ENCODE results near the gene HM13. TPM values are rescaled to one million over a fixed set of nuclear protein-coding genes. Genes with fewer than 3 reads are reported as not detected.
A peak's percentile ranks its signal among the peaks of the same experiment; 100 is the strongest.
"Not testable (repeated sequence)": the region's sequence is repeated elsewhere in the genome, so short reads cannot be mapped to it uniquely, and the experiment has no call there.

The HM13 gene
- total RNA-seq (100 to 1,000 TPM; 153 to 167 TPM), polyA plus RNA-seq (166 TPM)

- Mint-ChIP-seq H3K4me3 (peak within 1 kb of the TSS in 2 of 7 donors; percentile 57 to 83), H3K4me1 (peaks cover 10 to 13% (median 13%) of the 10 kb centered on the region in 3 donors), H3K27me3 (peaks cover 0 to 3% of the 10 kb centered on the region in 2 donors), H3K27ac (peak within 1 kb of the TSS in 7 of 8 donors; percentile 66 to 94 (median 91)), H3K36me3 (peaks cover 0 to 7% (median 2%) of the 10 kb centered on the region in 3 donors), H3K9me3 (no peaks in the 10 kb centered on the region)
- peak within 1 kb of the TSS; percentile 91 for H3K27ac ChIP-seq (ENCODE audit: low read depth, low read length)
- H3K9me3 ChIP-seq (ENCODE audit: low read length) = no peaks in the 10 kb centered on the region
- CTCF ChIA-PET = interaction anchor here (0.7 to 1.7 kb wide), 5 partner anchors 12 to 160 kb away, joined by 3 to 11 read pairs (median 6); no protein-coding TSS in a partner anchor
- H3K36me3 ChIP-seq (ENCODE audit: insufficient read depth, low read length) = peaks cover 8% of the 10 kb centered on the region
- peaks cover 39% of the 10 kb centered on the region for H3K4me1 ChIP-seq (ENCODE audit: insufficient read depth, low read length)
- peak within 1 kb of the TSS; percentile 98 for H3K4me3 ChIP-seq (ENCODE audit: low read length)
- DNase-seq = peak; percentile 85 to 93 (median 86)
- no peaks in the 10 kb centered on the region for H3K27me3 ChIP-seq (ENCODE audit: insufficient read depth, low read length, poor library complexity, severe bottlenecking)
- POLR2A ChIA-PET = interaction anchor here (0.5 kb wide), 1 partner anchor 59 kb away, joined by 8 read pairs; no protein-coding TSS in a partner anchor
Measured at GRCh38 chr20:31514154-31515071, at the start of gene HM13. Gene HM13, plus strand, starts transcription at chr20:31514442. Its CDS starts 110 bp downstream, at chr20:31514552.

GRCh38 chr20:31470946-31471345, 43.3 kb upstream of the HM13 start:
- H3K27me3 ChIP-seq (ENCODE audit: insufficient read depth, low read length, poor library complexity, severe bottlenecking); H3K4me3 ChIP-seq (ENCODE audit: low read length); POLR2A ChIA-PET; H3K36me3 Mint-ChIP-seq; DNase-seq; H3K36me3 ChIP-seq (ENCODE audit: insufficient read depth, low read length); H3K4me3 Mint-ChIP-seq; H3K4me1 ChIP-seq (ENCODE audit: insufficient read depth, low read length); CTCF ChIA-PET; H3K27ac ChIP-seq (ENCODE audit: low read depth, low read length); H3K27ac Mint-ChIP-seq; H3K9me3 ChIP-seq (ENCODE audit: low read length); H3K9me3 Mint-ChIP-seq: not testable (repeated sequence)
- Mint-ChIP-seq H3K4me1 (peaks cover 10 to 11% (median 10%) of the 10 kb centered on the region in 3 donors), H3K27me3 (peaks cover 18 to 28% of the 10 kb centered on the region in 2 donors)

GRCh38 chr20:31472395-31473330, 41.6 kb upstream of the HM13 start:
- no peak overlapping the region for H3K27ac ChIP-seq (ENCODE audit: low read depth, low read length)
- no peaks in the 10 kb centered on the region for H3K27me3 ChIP-seq (ENCODE audit: insufficient read depth, low read length, poor library complexity, severe bottlenecking)
- Mint-ChIP-seq H3K9me3 (peaks cover 0 to 4% (median 0%) of the 10 kb centered on the region in 5 donors), H3K36me3 (no peaks in the 10 kb centered on the region), H3K4me3 (no peak overlapping the region), H3K4me1 (peaks cover 10 to 11% (median 10%) of the 10 kb centered on the region in 3 donors), H3K27ac (peak overlapping the region in 1 of 8 donors; percentile 71), H3K27me3 (peaks cover 30 to 41% of the 10 kb centered on the region in 2 donors)
- H3K4me1 ChIP-seq (ENCODE audit: insufficient read depth, low read length) = no peaks in the 10 kb centered on the region
- no peak overlapping the region for H3K4me3 ChIP-seq (ENCODE audit: low read length)
- H3K9me3 ChIP-seq (ENCODE audit: low read length) = no peaks in the 10 kb centered on the region
- ChIA-PET CTCF (no interaction called here), POLR2A (no interaction called here)
- DNase-seq = no peak
- H3K36me3 ChIP-seq (ENCODE audit: insufficient read depth, low read length) = no peaks in the 10 kb centered on the region

GRCh38 chr20:31473331-31474096, 40.7 kb upstream of the HM13 start:
- POLR2A ChIA-PET = no interaction called here
- no peak for DNase-seq
- Histone ChIP-seq H3K27me3 (ENCODE audit: insufficient read depth, low read length, poor library complexity, severe bottlenecking) (no peaks in the 10 kb centered on the region), H3K36me3 (ENCODE audit: insufficient read depth, low read length) (no peaks in the 10 kb centered on the region), H3K9me3 (ENCODE audit: low read length) (no peaks in the 10 kb centered on the region), H3K4me3 (ENCODE audit: low read length) (no peak overlapping the region), H3K4me1 (ENCODE audit: insufficient read depth, low read length) (no peaks in the 10 kb centered on the region), H3K27ac (ENCODE audit: low read depth, low read length) (no peak overlapping the region)
- Mint-ChIP-seq H3K4me1 (peaks cover 10 to 11% (median 10%) of the 10 kb centered on the region in 3 donors), H3K9me3 (peaks cover 0 to 4% (median 0%) of the 10 kb centered on the region in 5 donors), H3K36me3 (no peaks in the 10 kb centered on the region), H3K27me3 (peaks cover 33 to 46% of the 10 kb centered on the region in 2 donors), H3K4me3 (no peak overlapping the region), H3K27ac (peak overlapping the region in 1 of 8 donors; percentile 6)
- CTCF ChIA-PET = interaction anchor here (2.4 kb wide), 1 partner anchor 13 kb away, joined by 8 read pairs; no protein-coding TSS in a partner anchor

- Histone ChIP-seq H3K4me1 (ENCODE audit: insufficient read depth, low read length) (no peaks in the 10 kb centered on the region), H3K36me3 (ENCODE audit: insufficient read depth, low read length) (no peaks in the 10 kb centered on the region), H3K27me3 (ENCODE audit: insufficient read depth, low read length, poor library complexity, severe bottlenecking) (no peaks in the 10 kb centered on the region), H3K4me3 (ENCODE audit: low read length) (no peak overlapping the region), H3K9me3 (ENCODE audit: low read length) (no peaks in the 10 kb centered on the region), H3K27ac (ENCODE audit: low read depth, low read length) (no peak overlapping the region)
- Mint-ChIP-seq H3K36me3 (no peaks in the 10 kb centered on the region), H3K4me3 (peak overlapping the region in 1 of 7 donors; percentile 3), H3K27me3 (peaks cover 33 to 48% of the 10 kb centered on the region in 2 donors), H3K4me1 (peaks cover 10 to 11% (median 10%) of the 10 kb centered on the region in 3 donors), H3K27ac (no peak overlapping the region), H3K9me3 (peaks cover 0 to 4% (median 0%) of the 10 kb centered on the region in 5 donors)
- ChIA-PET CTCF (interaction anchor here (2.4 kb wide), 1 partner anchor 14 kb away, joined by 8 read pairs; no protein-coding TSS in a partner anchor), POLR2A (no interaction called here)
- no peak for DNase-seq
Measured at GRCh38 chr20:31474097-31474436, 40.2 kb upstream of the HM13 start.

GRCh38 chr20:31474758-31475427, 39.3 kb upstream of the HM13 start, which contains the start of the genes DEFB124 and REM1:
Gene DEFB124, minus strand, starts transcription at chr20:31475127. Its CDS starts 2,114 bp downstream, at chr20:31473013.
Gene REM1, plus strand, starts transcription at chr20:31475288. Its CDS starts 1,158 bp downstream, at chr20:31476446.
- Mint-ChIP-seq H3K4me3 (peak within 1 kb of the TSS in 2 of 7 donors; percentile 3 to 38), H3K9me3 (peaks cover 0 to 4% (median 0%) of the 10 kb centered on the region in 5 donors), H3K4me1 (peaks cover 10 to 11% (median 10%) of the 10 kb centered on the region in 3 donors), H3K27ac (no peak within 1 kb of the TSS), H3K36me3 (no peaks in the 10 kb centered on the region), H3K27me3 (peaks cover 33 to 51% of the 10 kb centered on the region in 2 donors)
- Histone ChIP-seq H3K27me3 (ENCODE audit: insufficient read depth, low read length, poor library complexity, severe bottlenecking) (no peaks in the 10 kb centered on the region), H3K4me1 (ENCODE audit: insufficient read depth, low read length) (no peaks in the 10 kb centered on the region), H3K27ac (ENCODE audit: low read depth, low read length) (no peak within 1 kb of the TSS), H3K9me3 (ENCODE audit: low read length) (no peaks in the 10 kb centered on the region), H3K4me3 (ENCODE audit: low read length) (no peak within 1 kb of the TSS), H3K36me3 (ENCODE audit: insufficient read depth, low read length) (no peaks in the 10 kb centered on the region)
- ChIA-PET CTCF (interaction anchor here (0.9 to 2.4 kb wide), 2 partner anchors 15 to 28 kb away, joined by 3 to 8 read pairs; no protein-coding TSS in a partner anchor), POLR2A (no interaction called here)
- DNase-seq = no peak
